ENCODE results near the gene C6orf136. TPM values are rescaled to one million over a fixed set of nuclear protein-coding genes. Genes with fewer than 3 reads are reported as not detected.

C6orf136 gene
- total and polyA plus RNA-seq, 2 experiments from 2014 or later = 2.4 to 8.6 TPM

DNA sequence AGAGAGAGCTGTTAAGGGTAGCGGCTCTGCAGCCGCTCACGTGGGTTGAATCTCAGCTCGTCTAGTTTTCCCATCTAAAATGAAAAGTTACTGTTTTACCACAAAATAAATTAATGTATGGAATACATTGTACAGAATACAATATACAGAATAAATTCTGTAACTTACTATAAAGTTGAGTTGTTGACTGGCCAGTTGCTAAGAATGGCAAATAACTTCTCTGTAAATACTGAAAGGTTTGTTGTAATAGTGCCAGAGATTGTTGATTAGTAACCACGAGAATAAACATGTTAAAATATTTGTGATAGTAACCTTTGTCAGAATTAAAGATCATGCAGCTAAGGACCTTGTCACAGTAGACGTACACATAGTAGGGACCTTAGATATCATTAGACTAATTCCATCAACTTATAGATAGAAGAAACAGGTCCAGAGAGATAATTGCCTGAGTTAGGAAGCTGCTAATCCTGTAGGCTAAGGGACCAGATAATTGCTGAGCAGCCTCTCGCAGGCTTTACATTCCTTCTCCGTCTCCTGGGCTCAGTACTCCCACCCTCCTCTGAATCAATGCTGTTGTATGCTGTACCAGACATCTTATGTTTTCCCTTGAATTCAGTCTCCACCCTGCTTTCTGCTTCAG, 44.4 kb downstream of the C6orf136 start:
- WGBS, 2 experiments (ENCODE audit: low coverage in 1 of 2, low lambda C conversion rate in 2 of 2, missing lambda C conversion rate in 2 of 2) = 26 to 30% methylated on average over 8 of the region's 8 CpGs

DNA sequence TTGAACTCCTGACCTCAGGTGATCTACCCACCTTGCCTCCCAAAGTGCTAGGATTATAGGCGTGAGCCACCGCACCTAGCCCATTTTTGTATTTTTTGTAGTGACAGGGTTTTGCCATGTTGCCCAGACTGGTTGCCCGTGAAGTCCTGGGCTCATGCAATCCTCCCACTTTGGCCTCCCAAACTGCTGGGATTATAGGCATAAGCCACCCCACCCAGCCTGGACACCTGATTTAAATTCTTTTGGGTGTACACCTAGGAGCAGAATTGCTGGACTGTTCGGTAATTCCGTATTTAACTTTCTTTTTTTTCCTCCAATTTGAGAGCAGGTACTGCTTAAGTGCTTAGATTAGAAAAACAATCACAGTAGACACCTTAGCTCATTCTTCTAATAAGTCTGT, 49.5 kb downstream of the C6orf136 start:
- Histone ChIP-seq H3K9me2 (ENCODE audit: insufficient read depth) (no peaks in the 10 kb centered on the region), H3K4me2 (ENCODE audit: unreplicated experiment) (no peak overlapping the region), H3K4me3 (no peak overlapping the region), H3F3A (ENCODE audit: insufficient read depth) (peaks cover 11% of the 10 kb centered on the region), H3K4me1 (ENCODE audit: insufficient read depth) (peaks cover 18% of the 10 kb centered on the region), H3K36me3 (ENCODE audit: low read depth) (peaks cover 2% of the 10 kb centered on the region; the same call in 1 of the 2 replicates), H3K9ac (no peak overlapping the region), H2AFZ (no peak overlapping the region), H4K20me1 (ENCODE audit: insufficient read depth) (no peaks in the 10 kb centered on the region), H3K79me2 (ENCODE audit: insufficient read depth) (no peaks in the 10 kb centered on the region), H3K27me3 (replicated peaks; ENCODE audit: insufficient read depth) (no peaks in the 10 kb centered on the region), H3K9me3 (ENCODE audit: low read depth) (no peaks in the 10 kb centered on the region), H3K27ac (no peak overlapping the region)
- in situ Hi-C loops (cut with MboI) = no loop called here
- TF ChIP-seq EZH2 (IDR thresholded peaks at IDR 0.05; ENCODE audit: insufficient read depth, poor library complexity, severe bottlenecking) (no peak), EZH2phosphoT487 (IDR thresholded peaks at IDR 0.05; ENCODE audit: insufficient read depth, low read depth) (no peak)
- no peak for DNase-seq
- WGBS, 2 experiments (ENCODE audit: low coverage in 1 of 2, low lambda C conversion rate in 2 of 2, missing lambda C conversion rate in 2 of 2) = 96 to 98% methylated on average over 5 of the region's 5 CpGs

More for the DNA sequence above, 44.4 kb downstream of the C6orf136 start:
- H3K27me3 ChIP-seq (replicated peaks; ENCODE audit: insufficient read depth) = no peaks in the 10 kb centered on the region
- TF ChIP-seq EZH2 (IDR thresholded peaks at IDR 0.05; ENCODE audit: insufficient read depth, poor library complexity, severe bottlenecking) = no peak
- no peak for TF ChIP-seq EZH2phosphoT487 (IDR thresholded peaks at IDR 0.05; ENCODE audit: insufficient read depth, low read depth)
- peaks cover 37% of the 10 kb centered on the region for H3F3A ChIP-seq (ENCODE audit: insufficient read depth)
- peaks cover 46% of the 10 kb centered on the region for H3K4me1 ChIP-seq (ENCODE audit: insufficient read depth)
- H3K4me3 ChIP-seq = peak overlapping the region; percentile 91
- H3K9ac ChIP-seq = peak overlapping the region; percentile 85
- H3K36me3 ChIP-seq (ENCODE audit: low read depth) = no peaks in the 10 kb centered on the region
- DNase-seq = peak; percentile 30
- in situ Hi-C loops (cut with MboI) = no loop called here
- no peaks in the 10 kb centered on the region for H3K9me3 ChIP-seq (ENCODE audit: low read depth)
- H2AFZ ChIP-seq = peak overlapping the region; percentile 91
- peak overlapping the region; percentile 92 for H3K27ac ChIP-seq
- H3K4me2 ChIP-seq (ENCODE audit: unreplicated experiment) = peak overlapping the region; percentile 83
- H3K79me2 ChIP-seq (ENCODE audit: insufficient read depth) = peaks cover 33% of the 10 kb centered on the region
- H3K9me2 ChIP-seq (ENCODE audit: insufficient read depth) = no peaks in the 10 kb centered on the region
- no peaks in the 10 kb centered on the region for H4K20me1 ChIP-seq (ENCODE audit: insufficient read depth)

DNA sequence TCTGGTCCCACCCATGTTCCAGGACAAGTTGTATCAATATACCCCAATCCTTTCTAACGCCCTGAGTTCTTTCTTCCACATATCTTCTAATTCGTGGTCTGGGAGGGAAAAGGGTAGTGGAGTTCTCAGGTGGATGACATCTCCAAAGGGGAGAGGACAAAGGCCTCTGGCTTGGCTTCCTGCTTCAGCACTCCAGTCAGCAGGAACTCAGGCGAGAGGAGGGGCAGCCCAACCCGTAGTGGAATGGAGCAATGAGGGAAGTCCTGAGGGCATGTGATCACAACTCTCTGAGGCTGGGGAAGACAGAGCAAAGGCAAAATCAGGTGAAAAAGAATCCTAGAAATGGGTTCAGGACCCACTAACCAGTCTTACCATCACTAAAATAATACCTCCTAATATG, 53.4 kb downstream of the C6orf136 start:
- Histone ChIP-seq H4K20me1 (ENCODE audit: insufficient read depth) (no peaks in the 10 kb centered on the region), H3F3A (ENCODE audit: insufficient read depth) (peaks cover under 1% of the 10 kb centered on the region; the same call in 1 of the 2 replicates), H3K9me3 (ENCODE audit: low read depth) (no peaks in the 10 kb centered on the region), H3K27me3 (replicated peaks; ENCODE audit: insufficient read depth) (no peaks in the 10 kb centered on the region), H3K4me1 (ENCODE audit: insufficient read depth) (peaks cover 7% of the 10 kb centered on the region), H3K4me3 (no peak overlapping the region), H3K36me3 (ENCODE audit: low read depth) (peaks cover 5% of the 10 kb centered on the region; the same call in 1 of the 2 replicates), H2AFZ (no peak overlapping the region), H3K27ac (no peak overlapping the region), H3K9ac (no peak overlapping the region), H3K79me2 (ENCODE audit: insufficient read depth) (no peaks in the 10 kb centered on the region), H3K9me2 (ENCODE audit: insufficient read depth) (no peaks in the 10 kb centered on the region), H3K4me2 (ENCODE audit: unreplicated experiment) (no peak overlapping the region)
- no peak for DNase-seq
- in situ Hi-C loops (cut with MboI) = no loop called here
- WGBS, 2 experiments (ENCODE audit: low coverage in 1 of 2, low lambda C conversion rate in 2 of 2, missing lambda C conversion rate in 2 of 2) = 77 to 79% methylated on average over 4 of the region's 4 CpGs
- TF ChIP-seq EZH2 (IDR thresholded peaks at IDR 0.05; ENCODE audit: insufficient read depth, poor library complexity, severe bottlenecking) = no peak
- no peak for TF ChIP-seq EZH2phosphoT487 (IDR thresholded peaks at IDR 0.05; ENCODE audit: insufficient read depth, low read depth)

Other genes starting within 250 kb of the C6orf136 start
- gene HLA-E, start 157.6 kb upstream of the C6orf136 start, total RNA-seq (2014; rRNA removed; shearing (Covaris generic)) = 190 and 203 TPM in 2 replicates
- 123 and 130 TPM in 2 replicates for gene HLA-E, start 157.6 kb upstream of the C6orf136 start, polyA plus RNA-seq (2016; fragmentation: Nextera tagmentation; extraction: Ambion mirVana)
- gene GNL1, start 90.6 kb upstream of the C6orf136 start, total RNA-seq (2014; rRNA removed; shearing (Covaris generic)) = 62.3 and 64.8 TPM in 2 replicates
- 72.1 and 78.9 TPM in 2 replicates for gene GNL1, start 90.6 kb upstream of the C6orf136 start, polyA plus RNA-seq (2016; fragmentation: Nextera tagmentation; extraction: Ambion mirVana)
- gene PRR3, start 89.8 kb upstream of the C6orf136 start, total RNA-seq (2014; rRNA removed; shearing (Covaris generic)) = 5.2 and 6.5 TPM in 2 replicates
- 7.1 and 7.3 TPM in 2 replicates for gene PRR3, start 89.8 kb upstream of the C6orf136 start, polyA plus RNA-seq (2016; fragmentation: Nextera tagmentation; extraction: Ambion mirVana)
- 31.3 and 42.0 TPM in 2 replicates for gene ABCF1, start 75.7 kb upstream of the C6orf136 start, total RNA-seq (2014; rRNA removed; shearing (Covaris generic))
- 35.5 and 39.7 TPM in 2 replicates for gene ABCF1, start 75.7 kb upstream of the C6orf136 start, polyA plus RNA-seq (2016; fragmentation: Nextera tagmentation; extraction: Ambion mirVana)
- gene PPP1R10, start 29.9 kb upstream of the C6orf136 start, total RNA-seq (2014; rRNA removed; shearing (Covaris generic)) = 23.9 and 27.3 TPM in 2 replicates
- gene PPP1R10, start 29.9 kb upstream of the C6orf136 start, polyA plus RNA-seq (2016; fragmentation: Nextera tagmentation; extraction: Ambion mirVana) = 23.6 and 32.7 TPM in 2 replicates
- 33.5 and 41.4 TPM in 2 replicates for gene MRPS18B, start 29.3 kb upstream of the C6orf136 start, total RNA-seq (2014; rRNA removed; shearing (Covaris generic))
- gene MRPS18B, start 29.3 kb upstream of the C6orf136 start, polyA plus RNA-seq (2016; fragmentation: Nextera tagmentation; extraction: Ambion mirVana) = 59.2 and 61.2 TPM in 2 replicates
- gene ATAT1, start 20.3 kb upstream of the C6orf136 start, total RNA-seq (2014; rRNA removed; shearing (Covaris generic)) = 2.3 and 3.7 TPM in 2 replicates
- gene ATAT1, start 20.3 kb upstream of the C6orf136 start, polyA plus RNA-seq (2016; fragmentation: Nextera tagmentation; extraction: Ambion mirVana) = 12.3 and 12.6 TPM in 2 replicates
- gene DHX16, start 25.9 kb downstream of the C6orf136 start, total RNA-seq (2014; rRNA removed; shearing (Covaris generic)) = 30.4 and 30.6 TPM in 2 replicates
- gene DHX16, start 25.9 kb downstream of the C6orf136 start, polyA plus RNA-seq (2016; fragmentation: Nextera tagmentation; extraction: Ambion mirVana) = 23.6 and 26.7 TPM in 2 replicates
- 85.5 and 108 TPM in 2 replicates for gene PPP1R18, start 39.5 kb downstream of the C6orf136 start, total RNA-seq (2014; rRNA removed; shearing (Covaris generic))
- 66.6 and 67.8 TPM in 2 replicates for gene PPP1R18, start 39.5 kb downstream of the C6orf136 start, polyA plus RNA-seq (2016; fragmentation: Nextera tagmentation; extraction: Ambion mirVana)
- 5.8 and 6.2 TPM in 2 replicates for gene NRM, start 43.9 kb downstream of the C6orf136 start, total RNA-seq (2014; rRNA removed; shearing (Covaris generic))
- gene NRM, start 43.9 kb downstream of the C6orf136 start, polyA plus RNA-seq (2016; fragmentation: Nextera tagmentation; extraction: Ambion mirVana) = 11.3 and 11.6 TPM in 2 replicates
- 4.9 and 6.6 TPM in 2 replicates for gene MDC1, start 70.1 kb downstream of the C6orf136 start, total RNA-seq (2014; rRNA removed; shearing (Covaris generic))
- gene MDC1, start 70.1 kb downstream of the C6orf136 start, polyA plus RNA-seq (2016; fragmentation: Nextera tagmentation; extraction: Ambion mirVana) = 6.7 and 7.1 TPM in 2 replicates
- 525 and 565 TPM in 2 replicates for gene TUBB, start 73.2 kb downstream of the C6orf136 start, total RNA-seq (2014; rRNA removed; shearing (Covaris generic))
- 491 and 520 TPM in 2 replicates for gene TUBB, start 73.2 kb downstream of the C6orf136 start, polyA plus RNA-seq (2016; fragmentation: Nextera tagmentation; extraction: Ambion mirVana)
- gene FLOT1, start 95.6 kb downstream of the C6orf136 start, total RNA-seq (2014; rRNA removed; shearing (Covaris generic)) = 156 and 165 TPM in 2 replicates
- 162 and 171 TPM in 2 replicates for gene FLOT1, start 95.6 kb downstream of the C6orf136 start, polyA plus RNA-seq (2016; fragmentation: Nextera tagmentation; extraction: Ambion mirVana)
- 148 and 156 TPM in 2 replicates for gene IER3, start 97.4 kb downstream of the C6orf136 start, total RNA-seq (2014; rRNA removed; shearing (Covaris generic))
- 76.4 and 82.1 TPM in 2 replicates for gene IER3, start 97.4 kb downstream of the C6orf136 start, polyA plus RNA-seq (2016; fragmentation: Nextera tagmentation; extraction: Ambion mirVana)
- 23.1 and 27.0 TPM in 2 replicates for gene DDR1, start 237.4 kb downstream of the C6orf136 start, total RNA-seq (2014; rRNA removed; shearing (Covaris generic))
- 16.9 and 17.5 TPM in 2 replicates for gene DDR1, start 237.4 kb downstream of the C6orf136 start, polyA plus RNA-seq (2016; fragmentation: Nextera tagmentation; extraction: Ambion mirVana)